GM19467 (cell line): ENCODE results near the gene CIAO3.

Source experiments
- ATAC-seq: cut with Tn5 transposase; IDR thresholded peaks from one replicate; pipeline ENCODE4 v1.9.1; 2021; ENCODE audit warnings: mild to moderate bottlenecking, moderate library complexity; ENCODE audit not compliant: unreplicated experiment

CIAO3 gene

GRCh38 chr16:740764-741505 lies at the start of gene CIAO3:
CIAO3 (minus strand) TSS chr16:740997; CDS start chr16:740985, 12 bp downstream.
- peak; percentile 74 for ATAC-seq

GRCh38 chr16:790086-790485 lies 49.3 kb upstream of the CIAO3 start:
- no peak for ATAC-seq

GRCh38 chr16:789191-789850 lies 48.5 kb upstream of the CIAO3 start:
- no peak for ATAC-seq

DNA sequence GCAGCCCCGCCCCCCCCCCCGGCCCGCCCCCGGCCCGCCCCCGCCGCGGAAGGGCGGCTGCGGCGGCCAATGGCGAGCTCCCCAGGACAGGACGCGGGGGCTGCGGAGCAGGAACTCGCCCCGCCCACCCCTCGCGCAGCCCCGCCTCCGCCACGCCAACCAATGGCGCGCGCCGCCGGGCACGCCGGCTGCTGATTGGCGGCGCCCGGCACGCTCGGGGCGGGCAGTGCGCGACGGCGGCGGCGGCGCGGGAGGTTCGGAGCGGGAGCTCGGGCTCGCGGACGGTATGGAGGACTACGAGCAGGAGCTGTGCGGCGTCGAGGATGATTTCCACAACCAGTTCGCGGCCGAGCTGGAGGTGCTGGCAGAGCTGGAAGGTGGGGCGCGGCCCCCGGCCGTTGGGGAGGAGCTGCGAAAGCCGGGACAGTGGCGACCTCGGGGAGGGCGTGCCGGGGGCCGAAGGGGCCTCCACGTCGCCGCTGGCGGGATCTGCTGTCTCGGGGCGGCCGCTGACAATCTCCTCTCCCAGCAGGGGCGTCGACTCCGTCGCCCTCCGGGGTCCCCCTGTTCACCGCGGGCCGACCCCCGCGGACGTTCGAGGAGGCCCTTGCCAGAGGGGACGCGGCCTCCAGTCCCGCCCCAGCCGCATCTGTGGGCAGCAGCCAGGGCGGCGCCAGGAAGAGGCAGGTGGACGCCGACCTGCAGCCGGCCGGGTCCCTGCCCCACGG lies 47.8 kb upstream of the CIAO3 start, which contains the start of gene CHTF18:
Gene CHTF18, plus strand, starts transcription at position 222 of the 728 bp plus-strand sequence. Its CDS starts 65 bp downstream, at position 287.
- peak; percentile 56 for ATAC-seq

- no peak for ATAC-seq
Measured at GRCh38 chr16:787978-788398, 47.2 kb upstream of the CIAO3 start, which contains the start of gene RPUSD1. RPUSD1 (minus strand) TSS chr16:788381; CDS start chr16:787737, 644 bp downstream.

GRCh38 chr16:787321-787966 lies 46.6 kb upstream of the CIAO3 start:
- no peak for ATAC-seq

- no peak for ATAC-seq
Measured at GRCh38 chr16:785563-786535, 45.1 kb upstream of the CIAO3 start.

DNA sequence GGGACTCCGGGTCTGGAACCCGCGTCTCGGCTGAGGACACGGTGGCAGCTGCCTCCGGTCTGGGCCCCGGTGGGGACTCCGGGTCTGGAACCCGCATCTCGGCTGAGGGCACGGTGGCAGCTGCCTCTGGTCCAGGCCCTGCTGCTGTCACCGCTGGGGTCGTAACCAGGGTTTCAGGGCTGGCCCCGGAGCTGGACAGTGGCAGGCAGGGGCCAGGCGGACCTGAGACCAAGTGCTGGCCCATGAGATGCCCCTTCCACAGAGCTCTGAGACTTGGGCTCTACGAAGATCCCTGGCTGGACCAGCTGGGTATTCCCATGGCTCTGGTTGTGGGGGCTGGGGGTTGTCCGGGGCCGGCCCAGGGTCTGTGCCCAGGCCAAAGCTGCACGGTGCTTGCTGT lies 43.6 kb upstream of the CIAO3 start:
- ATAC-seq: no peak

DNA sequence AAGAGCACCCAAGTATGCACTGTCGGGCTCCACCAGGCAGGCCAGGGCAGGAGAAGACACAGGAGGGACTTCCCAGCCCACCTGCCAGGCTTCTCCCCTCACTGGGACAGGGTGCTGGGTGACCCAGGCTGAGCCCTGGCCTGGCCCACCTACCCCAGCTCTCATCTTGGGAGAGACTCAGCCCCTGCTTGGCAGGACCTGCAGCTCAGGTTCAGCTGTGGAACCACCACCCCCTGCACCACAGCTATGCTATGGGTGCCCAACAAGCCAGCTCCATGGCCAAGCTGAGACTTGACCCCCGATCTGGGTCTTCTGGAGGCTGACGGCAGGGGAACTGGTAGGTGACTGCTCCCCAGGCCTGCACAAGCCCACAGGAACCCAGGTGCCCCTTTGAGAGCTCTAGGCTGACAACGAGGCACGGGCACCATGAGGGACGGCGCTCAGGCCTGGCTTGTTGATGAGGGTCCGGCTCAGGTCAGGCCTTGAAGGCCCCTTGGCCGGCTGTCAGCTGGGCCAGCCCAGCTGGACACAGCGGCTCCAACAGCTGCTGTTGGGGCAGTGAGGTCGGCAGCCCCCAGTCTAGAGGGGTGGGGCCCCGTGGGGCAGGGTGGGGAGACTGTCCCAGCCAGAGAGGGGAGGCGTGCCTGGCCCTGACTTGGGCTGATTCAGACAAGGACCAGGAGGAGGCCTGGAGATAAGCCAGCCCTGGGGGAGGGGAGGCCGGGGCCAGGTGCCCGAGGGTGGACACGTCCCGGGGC lies 42.8 kb upstream of the CIAO3 start:
- ATAC-seq: no peak

GRCh38 chr16:782766-783403 lies 42.1 kb upstream of the CIAO3 start:
- no peak for ATAC-seq

- ATAC-seq: no peak
Measured at GRCh38 chr16:782258-782657, 41.5 kb upstream of the CIAO3 start.

DNA sequence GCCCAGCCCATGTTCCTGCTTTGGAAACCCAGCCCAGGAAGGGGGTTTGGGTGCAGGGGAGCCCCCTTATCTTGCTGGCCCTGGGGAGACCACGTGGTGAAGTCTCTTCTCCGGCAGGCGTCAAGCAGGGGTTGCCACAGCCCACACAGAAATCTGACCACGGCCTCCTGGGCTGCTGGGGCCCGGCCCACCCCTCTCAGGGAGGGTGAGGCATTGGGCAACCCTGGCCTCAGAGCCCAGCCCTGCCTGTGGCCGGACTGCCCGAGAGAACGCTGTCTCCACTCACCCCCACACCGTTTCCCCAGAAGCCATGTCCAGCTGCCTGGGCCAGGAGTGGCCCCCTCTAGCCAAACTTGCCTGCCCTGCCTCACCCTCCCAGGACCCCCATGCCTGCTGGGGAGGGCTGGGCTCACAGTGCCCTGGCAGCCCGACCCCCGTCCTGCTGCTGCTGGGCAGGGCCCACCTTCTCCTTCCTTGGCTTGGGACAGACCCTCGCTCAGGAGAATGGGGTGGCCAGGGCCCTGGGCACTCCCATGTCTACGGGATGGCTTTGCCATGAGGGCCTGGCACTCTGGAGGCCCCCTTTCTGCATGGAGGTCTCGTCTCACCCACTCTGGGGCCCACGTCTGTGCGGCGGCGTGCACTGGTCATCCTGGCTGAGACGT lies 40.7 kb upstream of the CIAO3 start:
- ATAC-seq: no peak

DNA sequence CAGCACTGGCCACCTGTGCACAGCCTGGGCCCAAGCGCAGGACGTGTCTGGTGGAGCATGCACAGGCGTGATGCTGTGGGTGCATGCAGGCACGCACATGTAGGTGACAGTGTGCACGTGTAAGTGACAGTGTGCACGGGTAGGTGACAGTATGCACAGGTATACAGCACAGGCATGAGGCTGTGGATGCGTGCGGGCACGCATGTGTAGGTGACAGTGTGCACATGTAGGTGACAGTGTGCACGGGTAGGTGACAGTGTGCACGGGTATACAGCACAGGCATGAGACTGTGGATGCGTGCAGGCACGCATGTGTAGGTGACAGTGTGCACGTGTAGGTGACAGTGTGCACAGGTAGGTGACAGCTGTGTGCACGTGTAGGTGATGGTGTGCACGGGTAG lies 39.5 kb upstream of the CIAO3 start:
- ATAC-seq: no peak

- no peak for ATAC-seq
Measured at GRCh38 chr16:779561-779960, 38.8 kb upstream of the CIAO3 start.

GRCh38 chr16:778909-779527 lies 38.2 kb upstream of the CIAO3 start:
- ATAC-seq: no peak

DNA sequence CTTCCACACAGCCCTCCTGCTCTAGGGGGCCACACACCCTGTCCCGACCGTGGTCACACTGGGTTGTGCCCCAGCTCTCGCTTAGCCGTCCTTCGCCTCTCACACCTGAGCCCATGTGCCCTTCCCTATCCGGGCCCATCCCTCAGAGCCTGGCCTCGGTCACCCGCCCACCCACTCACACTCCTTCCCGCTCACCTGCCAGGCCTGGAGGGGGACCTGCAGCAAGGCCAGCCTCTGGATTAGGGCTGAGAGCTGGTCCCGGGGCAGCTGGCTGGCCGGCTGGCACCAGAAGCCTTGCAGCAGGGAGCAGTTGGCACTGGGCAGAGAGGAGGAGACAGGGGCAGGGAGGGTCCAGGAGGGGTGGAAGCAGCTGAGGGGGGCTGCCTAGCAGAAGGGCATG lies 37.6 kb upstream of the CIAO3 start:
- ATAC-seq: no peak

- ATAC-seq: no peak
Measured at GRCh38 chr16:777826-778225, 37.0 kb upstream of the CIAO3 start.

DNA sequence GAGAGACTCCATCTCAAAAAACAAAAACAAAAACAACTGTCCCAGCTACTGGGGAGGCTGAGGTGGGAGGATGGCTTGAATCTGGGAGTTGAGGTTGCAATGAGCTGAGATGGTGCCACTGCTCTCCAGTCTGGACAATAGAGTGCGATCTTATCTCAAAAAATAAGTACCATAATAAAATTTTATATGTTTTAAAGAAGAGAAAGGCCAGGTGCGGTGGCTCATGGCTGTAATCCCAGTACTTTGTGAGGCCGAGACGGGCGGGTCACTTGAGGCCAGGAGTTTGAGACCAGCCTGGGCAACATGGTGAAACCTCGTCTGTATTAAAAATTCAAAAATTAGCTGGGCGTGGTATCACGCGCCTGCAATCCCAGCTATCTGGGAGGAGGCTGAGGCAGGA lies 36.0 kb upstream of the CIAO3 start:
- ATAC-seq: no peak
